ENCODE data around the gene ADRA2C.

Gene ADRA2C

DNA sequence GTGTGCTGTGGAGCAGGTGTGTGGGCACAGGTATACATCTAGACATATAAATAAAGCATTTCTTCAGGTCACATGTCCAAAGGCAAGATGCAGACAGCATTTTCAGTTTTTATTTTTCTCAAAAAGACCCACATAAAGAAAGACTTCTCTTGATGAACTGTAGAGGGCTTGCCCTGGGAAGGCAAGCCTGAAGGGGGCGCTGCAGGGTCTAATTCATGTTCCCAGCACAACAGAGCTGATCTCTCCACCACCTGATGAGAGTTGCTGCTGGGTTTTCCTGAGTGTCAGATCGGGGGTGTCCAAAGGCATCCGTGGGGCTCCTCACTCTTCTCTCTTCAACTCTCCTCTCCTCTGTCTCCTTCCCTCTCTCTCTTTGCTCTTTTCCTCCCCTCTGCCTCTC is 26.6 kb downstream of the ADRA2C start:
- Histone ChIP-seq H3K36me3 (ENCODE audit: control insufficient read depth, low read length) (no peaks in the 10 kb centered on the region), H3K9me2 (replicated peaks; ENCODE audit: control insufficient read depth, low read length) (no peaks in the 10 kb centered on the region), H3F3A (ENCODE audit: control insufficient read depth, insufficient read depth) (no peaks in the 10 kb centered on the region), H3K79me2 (ENCODE audit: control insufficient read depth, low read length) (no peaks in the 10 kb centered on the region), H3K27ac (ENCODE audit: low read depth, low read length) (no peak overlapping the region), H3K4me1 (ENCODE audit: control insufficient read depth, low read length) (no peaks in the 10 kb centered on the region), H3K4me3 (ENCODE audit: low read length) (no peak overlapping the region), H3K9me3 (ENCODE audit: control insufficient read depth, insufficient read depth, low read length) (peaks cover 14% of the 10 kb centered on the region; the same call in 1 of the 2 replicates), H3K27me3 (ENCODE audit: control insufficient read depth, low read length) (no peaks in the 10 kb centered on the region), H3K4me2 (ENCODE audit: low read length) (no peak overlapping the region), H4K20me1 (ENCODE audit: control insufficient read depth, insufficient read depth, low read depth, low read length) (no peaks in the 10 kb centered on the region)
- TF ChIP-seq EZH2phosphoT487 (IDR thresholded peaks at IDR 0.05; ENCODE audit: borderline replicate concordance, low read length): no peak
- TF ChIP-seq, protein P1, sequence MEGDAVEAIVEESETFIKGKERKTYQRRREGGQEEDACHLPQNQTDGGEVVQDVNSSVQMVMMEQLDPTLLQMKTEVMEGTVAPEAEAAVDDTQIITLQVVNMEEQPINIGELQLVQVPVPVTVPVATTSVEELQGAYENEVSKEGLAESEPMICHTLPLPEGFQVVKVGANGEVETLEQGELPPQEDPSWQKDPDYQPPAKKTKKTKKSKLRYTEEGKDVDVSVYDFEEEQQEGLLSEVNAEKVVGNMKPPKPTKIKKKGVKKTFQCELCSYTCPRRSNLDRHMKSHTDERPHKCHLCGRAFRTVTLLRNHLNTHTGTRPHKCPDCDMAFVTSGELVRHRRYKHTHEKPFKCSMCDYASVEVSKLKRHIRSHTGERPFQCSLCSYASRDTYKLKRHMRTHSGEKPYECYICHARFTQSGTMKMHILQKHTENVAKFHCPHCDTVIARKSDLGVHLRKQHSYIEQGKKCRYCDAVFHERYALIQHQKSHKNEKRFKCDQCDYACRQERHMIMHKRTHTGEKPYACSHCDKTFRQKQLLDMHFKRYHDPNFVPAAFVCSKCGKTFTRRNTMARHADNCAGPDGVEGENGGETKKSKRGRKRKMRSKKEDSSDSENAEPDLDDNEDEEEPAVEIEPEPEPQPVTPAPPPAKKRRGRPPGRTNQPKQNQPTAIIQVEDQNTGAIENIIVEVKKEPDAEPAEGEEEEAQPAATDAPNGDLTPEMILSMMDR (IDR thresholded peaks at IDR 0.05; ENCODE audit: low read depth, low read length, poor library complexity, severe bottlenecking): peak; percentile 64

DNA sequence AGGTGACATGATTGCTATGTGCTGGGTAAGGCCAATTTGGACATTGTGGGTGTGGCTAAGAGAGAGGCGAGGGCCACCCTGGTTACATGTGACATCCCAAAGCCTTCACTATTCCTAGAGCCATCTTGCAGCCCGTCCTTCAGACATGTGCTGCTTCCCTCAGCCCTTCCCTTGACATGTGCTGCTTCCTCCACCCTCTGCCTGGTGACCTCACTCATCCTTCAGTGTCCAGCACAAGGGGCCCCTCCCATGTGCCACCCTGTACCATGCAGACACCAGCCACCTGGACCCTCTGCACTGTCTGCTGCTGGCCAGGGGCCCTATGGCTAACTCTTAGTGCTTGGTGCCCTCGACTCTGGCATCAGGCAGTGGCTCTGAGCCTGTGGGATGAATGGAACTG is 27.4 kb downstream of the ADRA2C start:
- Histone ChIP-seq H3K4me2 (ENCODE audit: low read length) (no peak overlapping the region), H3K9me2 (replicated peaks; ENCODE audit: control insufficient read depth, low read length) (no peaks in the 10 kb centered on the region), H3K4me1 (ENCODE audit: control insufficient read depth, low read length) (no peaks in the 10 kb centered on the region), H4K20me1 (ENCODE audit: control insufficient read depth, insufficient read depth, low read depth, low read length) (no peaks in the 10 kb centered on the region), H3K36me3 (ENCODE audit: control insufficient read depth, low read length) (no peaks in the 10 kb centered on the region), H3K79me2 (ENCODE audit: control insufficient read depth, low read length) (no peaks in the 10 kb centered on the region), H3K27me3 (ENCODE audit: control insufficient read depth, low read length) (no peaks in the 10 kb centered on the region), H3K4me3 (ENCODE audit: low read length) (no peak overlapping the region), H3F3A (ENCODE audit: control insufficient read depth, insufficient read depth) (no peaks in the 10 kb centered on the region), H3K9me3 (ENCODE audit: control insufficient read depth, insufficient read depth, low read length) (peaks cover 14% of the 10 kb centered on the region; the same call in 1 of the 2 replicates), H3K27ac (ENCODE audit: low read depth, low read length) (no peak overlapping the region)
- TF ChIP-seq, protein P1 (IDR thresholded peaks at IDR 0.05; ENCODE audit: low read depth, low read length, poor library complexity, severe bottlenecking): no peak
- TF ChIP-seq EZH2phosphoT487 (IDR thresholded peaks at IDR 0.05; ENCODE audit: borderline replicate concordance, low read length): no peak

DNA sequence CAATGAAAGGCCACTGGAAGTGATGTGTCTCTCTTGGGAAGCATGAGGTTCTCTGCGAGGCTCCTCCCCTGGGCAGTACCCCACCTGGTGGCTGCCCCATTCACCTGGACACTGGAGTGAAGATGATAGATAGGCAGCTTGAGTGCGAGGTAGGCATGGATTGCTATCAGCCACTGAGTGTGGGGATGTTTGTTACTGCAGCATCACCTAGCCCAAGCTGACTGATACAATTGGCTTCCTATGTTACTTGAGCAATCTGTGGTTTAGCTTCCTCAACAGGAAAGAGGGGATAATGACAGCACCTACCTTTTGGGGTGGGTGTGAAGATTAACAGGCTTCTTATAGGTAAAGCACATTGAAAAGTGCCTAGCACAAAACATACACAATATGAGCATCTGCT is 30.8 kb downstream of the ADRA2C start:
- no peaks in the 10 kb centered on the region for H3K4me1 ChIP-seq (ENCODE audit: control insufficient read depth, low read length)
- H3K9me2 ChIP-seq (replicated peaks; ENCODE audit: control insufficient read depth, low read length): no peaks in the 10 kb centered on the region
- H3K36me3 ChIP-seq (ENCODE audit: control insufficient read depth, low read length): no peaks in the 10 kb centered on the region
- peaks cover 14% of the 10 kb centered on the region; the same call in 1 of the 2 replicates for H3K9me3 ChIP-seq (ENCODE audit: control insufficient read depth, insufficient read depth, low read length)
- H3K27ac ChIP-seq (ENCODE audit: low read depth, low read length): no peak overlapping the region
- no peak overlapping the region for H3K4me3 ChIP-seq (ENCODE audit: low read length)
- no peaks in the 10 kb centered on the region for H3F3A ChIP-seq (ENCODE audit: control insufficient read depth, insufficient read depth)
- no peaks in the 10 kb centered on the region for H4K20me1 ChIP-seq (ENCODE audit: control insufficient read depth, insufficient read depth, low read depth, low read length)
- TF ChIP-seq, protein P1 (IDR thresholded peaks at IDR 0.05; ENCODE audit: low read depth, low read length, poor library complexity, severe bottlenecking): no peak
- no peak for TF ChIP-seq EZH2phosphoT487 (IDR thresholded peaks at IDR 0.05; ENCODE audit: borderline replicate concordance, low read length)
- H3K27me3 ChIP-seq (ENCODE audit: control insufficient read depth, low read length): no peaks in the 10 kb centered on the region
- no peaks in the 10 kb centered on the region for H3K79me2 ChIP-seq (ENCODE audit: control insufficient read depth, low read length)
- no peak overlapping the region for H3K4me2 ChIP-seq (ENCODE audit: low read length)
